Stimulated activated CD8-positive, alpha-beta memory T cell treated with anti-CD3 and anti-CD28 coated beads, Interleukin-7, amount 100 ng/mL, for 1 hour (primary cell): ENCODE measurements around the gene FASN.

ENCODE experiments used
- DNase-seq, 2 donors: peaks; one replicate each; pipeline ENCODE4 v3.0.0-alpha.2; 2020; ENCODE audit warnings: low read depth in 2 of 2

FASN gene

DNA sequence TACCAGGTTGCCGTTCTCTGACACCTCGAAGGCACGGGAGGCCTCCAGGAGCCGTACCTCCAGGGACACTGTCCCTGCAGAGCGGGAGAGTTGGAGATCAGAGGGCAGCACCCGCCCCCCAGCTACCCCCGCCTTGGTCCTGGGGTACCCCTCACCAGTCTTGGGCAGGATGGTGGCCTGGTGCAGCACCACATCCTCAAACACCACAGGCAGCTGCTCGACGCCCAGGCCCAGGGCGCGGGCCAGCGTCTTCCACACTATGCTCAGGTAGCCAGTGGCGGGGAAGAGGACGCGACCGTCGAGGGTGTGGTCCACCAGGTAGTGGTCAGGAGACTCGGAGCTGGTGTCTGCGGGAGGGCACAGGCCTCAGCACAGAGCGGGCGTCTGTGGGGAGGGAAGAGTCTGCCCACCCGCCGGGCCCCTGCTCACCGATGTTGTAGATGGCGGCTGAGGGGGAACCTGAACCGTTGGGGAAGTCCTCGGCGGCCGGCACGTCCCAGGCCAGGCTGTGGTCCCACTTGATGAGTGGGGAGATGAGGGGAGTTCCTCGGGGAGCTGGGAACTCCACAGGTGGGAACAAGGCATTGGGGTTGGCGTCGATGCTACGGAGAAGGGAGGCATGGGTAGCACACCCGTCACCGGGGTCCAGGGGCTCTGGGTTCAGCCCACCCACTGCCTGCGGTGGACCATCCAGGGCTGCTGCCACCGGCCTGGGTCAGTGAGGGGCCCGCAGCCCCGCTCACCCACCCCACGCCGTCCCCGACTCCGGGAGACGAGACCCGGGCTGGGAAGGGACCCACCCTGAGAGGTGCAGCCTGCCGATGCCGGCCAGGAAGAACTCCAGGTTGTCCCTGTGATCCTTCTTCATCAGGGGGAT is 9.8 kb downstream of the FASN start:
- DNase-seq: no peak

DNA sequence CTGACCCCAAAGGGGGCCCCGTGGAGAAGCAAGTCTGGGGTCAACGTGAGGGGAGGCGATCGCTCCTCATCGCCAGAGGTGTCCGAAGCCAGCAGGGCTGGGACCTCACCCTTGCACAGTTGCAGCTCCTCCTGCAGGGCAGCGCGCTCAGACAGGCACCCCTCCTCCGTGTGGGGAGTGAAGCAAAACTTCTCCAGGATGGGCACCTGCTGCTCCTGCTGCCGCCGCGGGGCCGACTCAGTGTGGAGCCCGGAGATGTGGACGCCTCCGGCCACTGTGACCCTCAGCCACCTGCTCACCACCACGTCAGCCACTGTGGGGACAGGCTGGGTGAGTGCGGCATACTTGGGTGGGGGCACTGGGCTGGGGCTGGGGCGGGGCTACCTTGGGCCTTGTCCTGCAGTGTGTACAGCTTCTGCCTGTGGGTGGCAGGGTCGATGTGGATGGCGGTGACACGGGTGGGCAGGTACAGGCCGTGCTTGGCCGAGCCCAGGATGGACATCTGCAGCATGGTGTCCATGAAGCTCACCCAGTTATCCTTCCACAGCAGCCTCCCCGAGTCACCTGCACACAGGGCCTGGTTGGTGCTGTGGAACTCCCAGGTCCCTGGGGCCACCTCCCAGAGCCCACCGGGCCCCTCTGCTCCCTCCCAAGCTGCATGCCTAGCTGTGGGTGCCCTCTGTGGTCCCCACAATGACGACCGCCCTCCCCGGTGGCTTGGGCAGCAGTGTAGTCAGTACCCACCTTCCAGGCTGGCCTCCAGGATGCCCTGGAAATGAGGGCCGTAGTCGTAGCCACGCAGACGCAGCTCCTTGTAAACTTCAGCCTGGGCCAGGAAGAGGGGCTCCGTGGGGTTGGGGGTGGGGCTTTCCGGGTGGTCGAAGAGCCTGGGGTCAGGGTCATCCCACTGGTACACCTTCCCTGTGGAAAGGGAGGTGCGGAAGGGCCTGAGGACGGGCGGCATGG is 10.8 kb downstream of the FASN start:
- no peak for DNase-seq

DNA sequence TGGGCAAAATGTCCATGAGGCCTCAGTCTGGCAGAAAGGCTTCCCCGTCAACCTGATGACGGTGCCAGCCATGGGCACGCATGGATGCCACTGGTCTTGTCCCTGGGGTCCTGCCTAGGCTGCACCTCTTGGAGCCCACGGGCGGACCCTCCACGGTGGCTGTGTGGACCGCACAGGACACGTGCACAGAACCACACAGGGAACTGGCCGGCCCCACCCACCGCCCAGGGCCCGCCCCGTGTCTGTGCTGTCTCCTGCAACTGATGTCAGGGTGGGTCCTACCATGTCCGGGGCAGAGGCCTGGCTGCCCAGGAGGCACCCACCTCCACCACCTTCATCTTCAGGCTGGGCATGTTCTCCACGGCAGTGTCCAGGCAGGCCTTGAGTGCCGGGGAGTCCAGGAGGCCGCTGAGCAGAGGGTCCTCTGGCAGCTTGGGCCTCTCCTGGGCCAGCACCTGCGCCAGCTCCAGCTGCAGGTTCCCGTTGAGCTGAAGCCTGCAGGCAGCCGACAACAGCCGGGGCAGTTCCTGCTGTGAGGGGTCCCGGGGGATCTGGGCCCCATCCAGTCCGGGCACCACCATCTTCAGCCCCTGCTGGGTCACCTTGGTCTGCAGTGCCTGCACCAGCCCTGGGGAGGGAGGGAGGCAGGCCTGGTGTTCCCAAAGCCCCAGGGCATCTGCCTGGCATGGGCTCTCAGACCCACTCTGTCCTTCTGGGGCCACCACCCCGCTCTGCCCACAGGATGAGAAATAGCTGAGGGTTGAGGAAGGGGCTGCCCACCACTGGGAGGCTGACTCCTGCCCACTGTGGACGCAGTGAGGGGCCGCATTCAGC is 11.9 kb downstream of the FASN start:
- DNase-seq: no peak

DNA sequence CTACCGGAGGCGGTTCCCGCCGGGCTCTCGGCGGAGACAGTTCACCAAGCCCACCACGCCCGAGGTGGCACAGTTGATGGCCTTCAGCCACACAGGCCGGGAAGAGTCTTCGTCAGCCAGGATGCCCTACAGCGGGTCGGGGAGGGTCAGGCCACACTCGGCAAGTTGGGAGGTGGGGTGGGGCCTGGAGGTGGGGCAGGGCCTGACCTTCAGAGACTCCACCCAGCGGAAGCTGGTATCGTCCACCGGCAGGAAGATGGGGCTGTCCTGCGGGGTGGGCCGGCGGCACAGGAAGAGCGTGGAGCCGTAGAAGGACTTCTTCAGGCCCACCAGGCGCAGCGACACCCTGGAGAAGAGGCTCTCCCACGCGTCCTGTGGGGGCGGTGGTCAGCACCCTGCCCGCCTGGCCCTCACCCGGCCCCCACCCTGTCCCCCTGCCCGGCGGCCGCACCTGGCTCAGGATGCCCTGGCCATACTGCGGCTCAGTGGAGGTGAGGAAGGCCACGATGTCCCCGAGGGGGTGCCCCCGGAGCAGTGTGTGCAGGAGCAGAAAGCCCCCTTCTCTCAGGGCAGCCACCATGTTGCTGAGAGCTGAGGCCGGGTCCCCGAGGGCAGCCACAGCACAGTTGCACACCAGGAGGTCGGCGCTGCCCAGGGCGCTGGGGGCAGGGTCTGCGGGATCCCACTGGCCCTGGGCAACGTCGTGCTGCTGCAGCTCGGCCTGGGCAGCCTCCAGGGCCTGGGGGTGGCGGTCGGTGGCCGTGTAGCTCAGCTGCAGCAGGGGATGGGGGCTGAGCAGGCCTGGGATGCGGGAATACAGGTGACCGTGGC is 12.8 kb downstream of the FASN start:
- DNase-seq: no peak

DNA sequence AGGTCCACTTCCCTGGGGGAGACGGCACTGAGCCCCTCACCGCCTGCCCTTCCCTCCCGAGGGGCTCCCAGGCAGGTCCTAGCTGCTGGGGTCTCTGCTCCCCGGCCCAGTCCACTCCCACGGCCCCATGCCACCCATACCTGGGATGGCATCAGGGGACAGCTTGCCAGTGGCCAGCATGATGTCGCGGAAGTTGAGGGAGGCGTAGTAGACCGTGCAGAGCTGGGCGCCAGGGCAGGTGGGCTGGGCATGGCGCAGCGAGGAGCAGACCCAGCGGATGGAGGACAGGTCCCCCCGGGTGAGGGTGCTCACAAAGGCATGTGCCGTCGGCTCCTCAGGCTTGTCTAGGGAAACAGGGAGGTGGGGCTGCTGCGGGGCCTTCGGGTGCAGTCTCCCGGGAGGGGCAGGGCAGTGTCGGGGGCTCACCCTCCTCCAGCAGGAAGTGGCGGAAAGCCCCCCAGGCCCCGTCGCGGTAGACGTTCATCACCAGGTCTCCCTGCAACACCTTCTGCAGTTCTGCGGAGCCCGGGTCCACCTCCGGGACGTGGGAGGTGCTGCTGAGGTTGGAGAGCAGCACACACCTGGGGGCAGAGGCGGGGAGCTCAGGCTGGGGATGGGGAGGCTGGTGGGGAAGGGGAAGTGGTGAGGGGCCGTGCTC is 13.5 kb downstream of the FASN start:
- DNase-seq: no peak

DNA sequence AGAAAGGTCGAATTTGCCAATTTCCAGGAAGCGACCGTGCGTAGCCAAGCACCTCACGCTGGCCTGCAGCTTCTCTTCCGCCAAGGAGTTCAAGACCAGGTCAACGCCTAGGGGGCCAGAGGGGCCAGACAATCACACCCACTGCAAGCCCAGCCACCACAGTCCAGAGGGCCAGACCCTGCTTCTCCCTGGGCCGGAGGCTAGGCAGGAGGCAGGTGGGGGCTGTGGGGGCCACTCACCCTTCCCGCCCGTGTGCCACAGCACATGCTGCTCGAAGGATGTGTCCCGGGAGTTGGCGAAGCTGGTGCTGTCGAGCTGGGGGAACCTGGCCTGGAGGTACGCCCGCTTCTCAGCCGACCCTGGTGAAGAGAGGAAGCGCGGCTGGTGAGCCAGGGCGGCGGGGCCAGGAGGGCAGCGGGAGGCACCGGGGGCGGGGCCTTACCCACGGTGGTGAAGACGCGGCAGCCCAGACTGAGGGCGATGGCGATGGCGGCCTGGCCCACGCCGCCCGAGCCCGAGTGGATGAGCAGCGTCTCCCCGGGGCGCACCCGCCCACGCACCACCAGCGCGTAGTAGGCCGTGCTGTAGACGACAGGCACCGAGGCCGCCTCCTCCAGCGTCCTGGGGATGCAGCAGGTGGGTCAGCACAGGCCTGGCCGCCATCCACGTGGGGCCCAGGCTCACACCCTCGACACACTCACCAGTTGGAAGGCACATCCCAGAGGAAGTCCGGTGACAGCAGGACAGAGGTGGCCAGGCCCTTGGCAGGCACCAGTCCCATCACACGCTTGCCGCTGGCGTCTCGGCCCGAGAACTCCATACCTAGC is 14.3 kb downstream of the FASN start:
- DNase-seq: no peak

DNA sequence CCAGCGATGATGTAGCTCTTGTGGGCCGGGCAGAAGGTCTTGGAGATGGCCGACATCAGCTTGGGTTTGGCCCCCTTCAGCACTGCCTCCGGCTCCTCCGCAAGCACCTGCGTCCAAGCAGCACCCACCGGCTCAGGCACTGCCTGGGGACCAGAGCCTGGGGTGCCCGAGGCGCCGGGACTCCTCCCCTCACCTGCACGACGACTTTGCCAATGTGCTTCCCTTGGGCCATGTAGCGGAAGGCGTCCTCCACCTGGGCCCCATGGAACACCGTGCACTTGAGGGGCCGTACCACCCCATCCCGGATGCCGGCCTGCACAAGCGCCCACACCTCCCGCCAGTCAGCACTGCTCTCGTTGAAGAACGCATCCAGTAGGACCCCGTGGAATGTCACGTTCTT is 15.0 kb downstream of the FASN start:
- no peak for DNase-seq

DNA sequence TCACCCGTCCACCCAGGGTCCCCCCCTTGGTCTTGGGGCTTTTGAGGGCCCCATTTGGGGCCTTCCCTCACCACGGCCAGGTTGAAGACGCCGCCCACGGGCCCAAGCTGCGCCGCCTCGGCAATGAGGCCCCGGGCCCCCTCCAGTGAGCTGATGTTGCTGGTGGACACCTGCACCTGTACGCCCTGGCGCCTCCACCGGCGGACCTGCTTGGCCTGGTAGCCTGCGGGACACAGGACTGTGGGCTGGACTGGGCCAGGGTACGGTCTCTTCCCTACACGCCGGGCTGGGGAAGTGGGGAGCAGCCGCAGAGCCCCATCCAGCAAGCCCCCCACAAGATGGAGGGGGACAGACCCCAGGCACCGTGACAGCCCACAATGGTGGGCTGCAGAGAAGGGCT is 15.6 kb downstream of the FASN start:
- DNase-seq: no peak

DNA sequence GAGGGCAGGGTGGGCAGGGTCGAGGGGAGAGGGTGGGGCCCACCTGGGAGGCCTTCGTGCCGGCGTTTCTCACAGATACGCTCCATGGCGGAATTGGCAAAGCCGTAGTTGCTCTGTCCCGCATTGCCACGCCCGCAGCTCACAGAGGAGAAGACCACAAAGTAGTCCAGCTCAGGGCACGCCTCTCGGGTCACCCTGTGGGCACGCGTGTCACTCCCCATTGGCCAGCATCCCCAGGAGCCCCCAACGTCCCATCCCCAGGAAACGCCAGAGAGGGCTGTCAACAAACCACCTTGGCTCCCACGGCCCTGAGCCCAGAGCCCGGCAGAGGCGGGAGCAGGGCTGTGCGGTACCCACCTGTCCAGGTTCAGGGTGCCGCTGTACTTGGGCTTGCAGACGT is 16.1 kb downstream of the FASN start:
- no peak for DNase-seq

DNA sequence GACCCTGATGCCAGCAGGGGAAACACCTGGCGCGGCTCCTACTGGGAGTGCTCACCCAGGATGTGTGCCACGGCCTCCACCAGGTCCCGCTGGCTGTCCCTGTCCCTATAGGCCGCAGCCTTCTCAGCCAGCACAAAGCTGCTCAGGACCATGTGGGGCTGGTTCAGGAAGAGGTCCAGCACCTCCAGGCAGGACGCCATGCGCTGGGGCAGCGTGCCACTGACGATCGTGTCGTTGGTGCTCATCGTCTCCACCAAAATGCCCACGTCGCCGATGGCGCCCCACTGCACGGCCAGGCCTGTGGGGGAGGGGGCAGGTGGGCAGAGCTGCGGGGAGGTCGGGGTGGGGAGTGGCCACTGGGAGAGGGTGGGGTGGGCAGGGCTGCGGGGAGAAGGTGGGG is 16.5 kb downstream of the FASN start:
- DNase-seq: no peak

DNA sequence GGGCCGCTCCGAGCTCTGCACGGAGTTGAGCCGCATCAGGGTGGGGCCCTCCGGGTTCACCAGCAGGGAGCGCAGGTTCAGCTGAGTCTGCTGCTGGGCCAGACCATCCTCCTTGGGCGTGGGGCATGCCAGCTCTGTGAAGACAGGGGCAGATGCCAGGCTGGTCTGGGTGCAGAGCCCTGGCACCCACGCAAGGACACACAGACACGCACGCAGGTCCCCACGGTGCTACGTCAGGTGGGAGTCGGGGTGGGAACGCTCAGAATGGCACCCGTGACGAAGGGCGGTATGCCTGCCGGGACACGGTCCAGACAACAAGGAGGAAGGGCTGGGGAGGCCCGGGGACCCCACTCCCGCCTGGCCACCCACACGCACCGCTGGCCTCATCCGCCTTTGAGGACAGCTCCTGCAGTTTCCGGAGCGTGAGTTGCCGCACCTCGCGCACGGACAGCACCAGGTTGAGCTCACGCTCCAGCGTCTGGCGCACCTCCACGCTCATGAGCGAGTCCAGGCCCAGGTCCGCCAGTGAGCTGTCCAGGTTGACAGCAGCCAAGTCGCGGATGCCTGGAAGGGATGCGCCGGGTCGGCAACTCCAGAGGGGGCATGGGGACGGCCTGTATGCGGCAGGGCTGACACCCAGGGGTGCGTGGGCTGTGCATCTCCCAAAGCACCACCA is 17.1 kb downstream of the FASN start:
- DNase-seq: no peak

DNA sequence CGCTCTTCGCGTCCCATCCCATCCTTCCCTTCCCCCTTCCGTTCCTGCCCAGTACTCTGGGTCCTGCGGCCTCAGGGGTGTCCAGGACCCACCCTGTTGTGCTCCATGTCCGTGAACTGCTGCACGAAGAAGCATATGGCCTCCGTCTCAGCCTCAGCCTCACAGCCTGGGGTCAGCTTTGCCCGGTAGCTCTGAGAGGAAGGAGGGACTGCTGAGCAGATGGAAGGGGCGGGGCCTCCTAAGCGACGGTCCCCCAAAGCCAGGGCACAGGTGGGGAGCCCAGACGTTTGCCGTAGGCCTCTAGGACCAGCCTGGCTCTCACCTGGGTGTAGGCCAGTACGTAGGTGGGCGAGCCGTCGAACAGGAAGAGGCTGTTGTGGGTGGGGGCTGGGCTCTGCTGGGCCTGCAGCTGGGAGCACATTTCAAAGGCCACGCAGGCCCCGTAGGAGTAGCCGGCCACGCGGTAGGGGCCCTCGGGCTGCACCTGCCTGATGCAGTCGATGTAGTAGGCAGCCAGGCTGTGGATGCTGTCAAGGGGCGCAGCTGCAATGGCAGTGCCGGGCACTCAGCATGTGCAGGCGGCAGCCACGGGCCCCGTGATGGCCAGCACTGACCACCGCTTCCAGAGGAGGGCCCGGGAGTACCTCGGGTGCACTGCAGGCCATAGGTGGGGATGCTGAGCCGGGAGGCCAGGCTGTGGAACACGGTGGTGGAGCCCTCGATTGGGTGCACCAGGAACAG is 17.8 kb downstream of the FASN start:
- no peak for DNase-seq

DNA sequence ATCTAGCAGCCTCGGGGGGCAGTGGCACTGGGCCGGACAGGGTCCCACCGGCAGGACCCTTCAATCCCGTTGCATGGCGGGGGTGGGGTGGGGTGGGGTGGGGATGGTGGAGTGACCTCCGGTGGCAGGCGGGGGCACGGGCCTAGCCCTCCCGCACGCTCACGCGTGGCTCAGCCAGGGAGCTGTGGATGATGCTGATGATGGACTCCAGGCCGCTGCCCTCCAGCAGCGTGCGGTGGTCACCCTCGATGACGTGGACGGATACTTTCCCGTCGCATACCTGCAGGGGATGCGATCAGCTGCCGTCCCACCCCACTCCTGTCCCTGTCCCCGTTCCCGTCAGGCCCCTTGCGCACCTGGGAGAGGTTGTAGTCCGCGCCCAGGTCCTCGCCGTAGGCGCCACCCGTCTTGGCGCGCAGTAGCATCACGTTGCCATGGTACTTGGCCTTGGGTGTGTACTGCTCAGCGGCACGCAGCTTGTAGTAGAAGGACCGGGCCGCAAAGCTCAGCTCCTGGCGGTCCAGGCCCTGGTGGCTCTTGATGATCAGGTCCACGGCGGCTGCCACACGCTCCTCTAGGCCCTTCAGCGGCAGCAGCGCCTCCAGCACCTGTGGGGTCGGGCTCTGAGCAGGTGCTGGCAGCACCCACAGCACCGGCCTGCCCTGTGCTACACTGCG is 18.9 kb downstream of the FASN start:
- no peak for DNase-seq

DNA sequence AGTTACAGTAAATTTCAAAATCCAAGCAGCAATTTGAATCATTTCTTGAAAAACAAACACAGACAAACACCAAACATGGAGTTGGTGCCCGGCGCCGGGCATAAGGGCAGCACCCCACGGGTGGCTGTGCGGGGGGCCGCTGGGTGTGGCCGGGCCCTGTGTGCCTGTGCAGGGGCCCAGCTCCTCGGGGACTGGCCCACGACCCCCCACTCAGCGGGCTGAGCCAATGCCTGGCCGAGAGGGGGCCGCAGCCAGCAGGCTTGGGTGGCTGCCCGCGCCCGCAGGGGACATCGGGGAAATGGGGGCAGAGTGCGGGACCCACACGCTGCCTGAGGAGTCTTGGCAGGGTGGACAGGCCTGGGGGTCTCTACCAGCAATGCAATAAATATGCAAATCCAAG is 19.6 kb downstream of the FASN start:
- no peak for DNase-seq

DNA sequence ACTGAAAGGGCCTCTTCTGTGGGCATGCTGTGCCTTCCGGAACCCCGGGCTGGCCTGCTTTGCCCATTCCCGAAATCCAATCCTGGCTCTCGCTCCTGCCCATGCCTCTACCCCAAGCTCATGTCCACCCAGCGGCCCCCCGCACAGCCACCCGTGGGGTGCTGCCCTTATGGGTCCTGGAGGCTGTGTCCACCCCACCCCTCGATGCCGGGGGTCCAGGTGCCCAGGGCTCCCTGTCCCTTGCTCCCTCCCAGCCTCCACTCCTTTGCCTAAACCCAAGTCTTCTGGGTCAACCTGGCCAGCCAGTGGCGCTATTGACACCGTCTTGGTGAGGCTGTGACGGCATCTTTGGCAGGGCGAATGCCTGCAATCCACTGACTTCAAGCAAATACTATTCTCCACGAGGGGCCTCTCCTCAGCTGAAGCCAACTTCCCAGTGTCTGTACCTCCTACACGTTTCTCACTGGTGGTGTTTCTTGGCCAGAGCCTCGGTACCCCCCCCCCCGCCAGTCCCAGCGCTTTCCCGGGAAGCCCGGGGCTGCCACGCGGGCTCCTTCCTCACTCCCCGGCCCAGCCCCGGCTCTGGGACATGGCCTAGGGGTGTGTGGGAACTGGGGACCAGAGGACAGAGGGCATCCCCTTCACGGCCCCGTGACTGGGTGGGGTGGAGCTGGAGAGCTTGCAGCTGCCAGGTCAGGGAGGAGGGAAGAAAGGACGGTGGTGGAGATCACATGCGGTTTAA is 20.2 kb downstream of the FASN start:
- no peak for DNase-seq

DNA sequence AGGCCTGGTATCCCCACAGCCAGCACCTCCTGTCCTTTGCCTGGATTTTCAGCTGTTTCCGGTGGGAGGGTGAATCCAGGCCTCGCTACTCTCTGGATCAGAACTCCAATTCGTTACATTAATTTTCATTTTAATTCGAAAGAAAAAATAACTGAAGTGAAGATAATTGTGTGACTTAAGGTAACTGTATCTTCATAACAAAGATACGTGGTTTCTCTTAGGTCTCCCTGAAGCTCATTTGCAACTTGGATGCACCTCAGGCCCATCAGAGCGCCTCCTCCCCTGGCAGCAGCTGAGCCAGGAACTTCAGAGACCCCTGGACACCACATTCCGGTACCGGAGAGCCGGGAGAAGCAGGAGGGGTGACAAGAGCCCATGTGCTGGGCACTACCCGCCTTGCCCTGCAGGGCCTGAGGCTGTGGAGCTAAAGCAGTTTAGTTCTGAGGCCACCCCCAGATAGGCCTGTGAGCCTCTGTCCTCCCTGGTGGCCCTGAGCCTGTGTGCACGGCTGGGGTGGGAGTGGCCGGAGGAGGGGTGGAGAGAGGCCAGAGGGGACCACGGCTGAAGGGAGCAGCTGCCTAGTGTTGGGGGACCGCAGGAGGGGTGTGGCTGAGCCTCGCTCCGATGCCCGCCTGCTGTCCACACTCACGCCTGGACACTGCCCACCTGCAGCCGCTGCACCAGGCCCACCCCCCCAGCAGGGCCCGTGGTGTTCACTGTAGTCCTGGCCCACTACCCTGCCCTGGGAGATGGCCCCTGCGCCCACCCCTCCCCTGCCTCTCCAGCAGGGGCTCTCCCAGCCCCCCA is 21.0 kb downstream of the FASN start:
- no peak for DNase-seq
